Right ventricle myocardium inferior (tissue), 1 donor: ENCODE results near the gene DCTPP1. TPM values are rescaled to one million over a fixed set of nuclear protein-coding genes. Genes with fewer than 3 reads are reported as not detected.
"Not testable (repeated sequence)": the region's sequence is repeated elsewhere in the genome, so short reads cannot be mapped to it uniquely, and the experiment has no call there.

ENCODE experiments used
- ATAC-seq: fragments of 200-7000 bp; cut with Tn5 transposase; one replicate; pipeline ENCODE4 v1.9.1; 2020; ENCODE audit warnings: mild to moderate bottlenecking, moderate library complexity
- DNase-seq: peaks from one replicate; pipeline ENCODE4 v3.0.0; 2021; ENCODE audit errors: missing footprints
- intact Hi-C: fragments of 100-400 bp; cut with DNase I; formaldehyde crosslinking; loops from one replicate; pipeline ENCODE4 v1.11.0; 2022
- long read RNA-seq: library from polyadenylated mRNA; unstranded; transcript quantifications from one replicate; pipeline ENCODE4 v2.0.0, GENCODE V29; 2021
- total RNA-seq: library from RNA; stranded (reverse); fragmentation: NEBNext Ultra II Directional; extraction: Animal tissue kit (Norgen Biotek cat#: 25700); gene quantifications from one replicate; pipeline ENCODE4 v1.2.1, GENCODE V29; 2021
- donor health status: DM: no; HTN: yes; CAD: no; lungs with severe emphysema.

The DCTPP1 gene
- 35.2 TPM for total RNA-seq
- long read RNA-seq, transcript DCTPP1-201 (3 exons, 1,222 nt): major isoform, 34 of 38 reads
- long read RNA-seq, partial matches to known transcripts: 0 of 38 reads
- long read RNA-seq, other reads (novel, unspliced or antisense): 4 of 38 reads

DNA sequence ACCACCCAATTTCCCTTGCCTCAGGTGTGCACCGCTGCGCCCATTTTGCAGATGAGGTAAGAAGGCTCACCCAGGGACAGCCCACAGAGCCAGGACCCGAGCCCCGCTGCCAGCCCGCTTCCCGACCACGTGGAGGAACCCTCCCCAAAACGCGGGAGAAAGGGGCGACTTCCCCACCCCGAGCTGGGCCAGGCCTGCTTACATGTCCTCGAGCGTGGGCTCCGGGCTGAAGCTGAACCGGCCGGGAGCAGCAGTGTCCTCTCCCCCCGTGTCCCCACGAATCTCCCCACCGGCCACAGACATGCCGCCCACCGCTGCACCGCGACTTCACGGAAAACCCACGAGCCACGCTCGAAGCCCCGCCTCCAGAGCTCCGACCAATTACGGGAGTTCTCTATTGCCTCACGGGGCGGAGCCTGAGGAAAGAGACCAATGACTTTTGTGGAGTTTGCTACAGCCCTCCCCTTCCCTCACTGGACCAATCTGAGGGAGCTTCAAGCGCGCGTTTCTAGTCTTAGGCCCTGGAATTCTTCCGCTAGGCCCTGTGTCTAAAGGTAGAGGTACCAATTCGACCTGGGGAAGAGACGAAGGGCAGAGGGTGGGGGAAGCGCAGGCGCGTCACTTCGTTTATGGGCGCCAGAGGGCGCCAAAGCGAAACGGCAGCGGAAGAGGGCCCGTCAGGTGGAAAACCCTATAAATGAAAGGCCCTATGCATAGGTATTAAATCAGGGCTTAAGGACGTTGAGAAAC is at the start of gene DCTPP1:
DCTPP1 (minus strand) TSS at position 353 of the 750 bp plus-strand sequence; CDS start at position 303, 50 bp downstream.
- DNase-seq (peak; percentile 96), ATAC-seq (peak; percentile 99)
- intact Hi-C loops: loop anchor here (2.0 to 5.0 kb wide), 2 partner anchors 157 to 199 kb away; partner anchors contain the start of gene ZNF785

DNA sequence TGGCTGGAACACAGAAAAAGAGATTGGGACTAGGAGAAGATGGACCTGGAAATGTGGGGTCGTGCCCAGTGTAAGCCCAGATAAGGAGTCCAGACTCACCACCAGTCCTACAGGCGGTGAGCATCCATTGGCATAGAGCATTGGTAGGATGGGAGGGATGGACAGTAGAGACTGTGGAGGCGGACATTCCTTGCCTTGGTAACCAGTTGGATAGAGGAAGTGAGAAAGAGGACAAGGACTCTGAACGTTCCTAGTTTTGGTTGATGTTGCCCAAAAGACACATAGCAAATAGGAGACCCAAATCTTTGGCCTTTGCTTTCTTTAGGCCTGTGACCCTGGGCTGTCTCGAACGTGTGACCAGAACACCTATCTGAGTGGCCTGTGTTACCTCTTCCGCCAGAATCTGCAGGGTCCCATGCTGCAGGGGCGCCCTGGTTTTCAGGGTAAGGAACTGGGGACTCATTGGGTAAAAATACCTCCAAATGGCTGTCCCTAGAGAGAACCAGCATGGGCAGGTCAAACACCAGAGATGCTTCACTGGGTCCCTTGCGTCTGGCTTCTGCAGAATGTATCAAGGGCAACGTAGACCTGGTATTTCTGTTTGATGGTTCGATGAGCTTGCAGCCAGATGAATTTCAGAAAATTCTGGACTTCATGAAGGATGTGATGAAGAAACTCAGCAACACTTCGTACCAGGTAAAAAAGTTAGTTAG is 49.1 kb upstream of the DCTPP1 start:
- intact Hi-C loops: no loop called here

DNA sequence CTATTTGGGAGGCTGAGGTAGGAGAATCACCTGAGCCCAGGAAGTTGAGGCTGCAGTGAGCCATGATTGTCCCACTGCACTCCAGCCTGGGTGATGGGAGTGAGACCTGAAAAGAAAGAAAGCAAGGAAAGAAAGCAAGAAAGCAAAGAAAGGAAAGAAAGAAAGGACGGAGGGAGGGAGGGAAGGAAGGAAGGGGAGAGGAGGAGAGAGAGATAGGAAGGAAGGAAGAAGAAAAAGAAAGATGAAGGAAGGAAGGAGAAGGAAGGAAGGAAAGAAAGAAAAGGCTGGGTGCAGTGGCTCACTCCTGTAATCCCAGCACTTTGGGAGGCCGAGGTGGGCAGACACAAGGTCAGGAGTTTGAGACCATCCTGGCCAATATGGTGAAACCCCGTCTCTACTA is 47.9 kb upstream of the DCTPP1 start:
- ATAC-seq, intact Hi-C loops: not testable (repeated sequence)

More for the DNA sequence above, 49.1 kb upstream of the DCTPP1 start:
- ATAC-seq: no peak
- no peak for DNase-seq

DNA sequence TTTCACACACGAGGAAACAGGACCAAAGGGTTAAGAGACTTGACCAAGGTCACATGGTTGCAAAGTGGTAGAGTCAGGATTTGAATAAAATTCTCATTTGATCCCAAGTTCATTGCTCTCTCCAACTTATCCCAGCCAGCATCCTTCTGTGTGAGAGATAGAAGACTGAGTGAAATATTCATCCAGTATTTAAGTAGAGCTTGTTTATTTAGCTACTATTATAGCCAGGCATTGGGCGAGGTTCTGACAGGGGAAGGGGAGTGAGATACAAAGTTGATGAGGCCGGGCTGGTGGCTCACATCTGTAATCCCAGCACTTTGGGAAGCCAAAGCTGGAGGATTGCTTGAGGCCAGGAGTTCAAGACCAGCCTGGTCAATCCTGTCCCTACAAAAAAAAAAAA is 47.2 kb upstream of the DCTPP1 start:
- ATAC-seq (no peak), DNase-seq (no peak)
- intact Hi-C loops: no loop called here

More for the DNA sequence above, 47.9 kb upstream of the DCTPP1 start:
- not testable (repeated sequence) for DNase-seq

DNA sequence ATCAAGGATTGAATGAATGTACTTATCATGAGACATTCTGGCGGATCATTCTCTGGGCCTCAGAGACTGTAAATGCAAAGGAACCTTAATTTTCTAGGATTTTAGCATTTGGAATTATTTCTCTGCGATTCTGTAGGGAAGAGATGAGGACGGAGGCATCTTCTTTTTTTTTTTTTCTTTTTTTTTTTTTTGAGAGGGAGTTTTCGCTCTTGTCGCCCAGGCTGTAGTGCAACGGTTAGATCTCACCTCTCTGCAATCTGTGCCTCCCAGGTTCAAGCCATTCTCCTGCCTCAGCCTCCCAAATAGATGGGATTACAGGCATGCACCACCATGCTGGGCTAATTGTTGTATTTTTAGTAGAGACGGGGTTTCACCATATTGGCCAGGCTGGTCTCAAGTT is 44.9 kb upstream of the DCTPP1 start:
- no peak for DNase-seq
- ATAC-seq: no peak
- intact Hi-C loops: no loop called here

DNA sequence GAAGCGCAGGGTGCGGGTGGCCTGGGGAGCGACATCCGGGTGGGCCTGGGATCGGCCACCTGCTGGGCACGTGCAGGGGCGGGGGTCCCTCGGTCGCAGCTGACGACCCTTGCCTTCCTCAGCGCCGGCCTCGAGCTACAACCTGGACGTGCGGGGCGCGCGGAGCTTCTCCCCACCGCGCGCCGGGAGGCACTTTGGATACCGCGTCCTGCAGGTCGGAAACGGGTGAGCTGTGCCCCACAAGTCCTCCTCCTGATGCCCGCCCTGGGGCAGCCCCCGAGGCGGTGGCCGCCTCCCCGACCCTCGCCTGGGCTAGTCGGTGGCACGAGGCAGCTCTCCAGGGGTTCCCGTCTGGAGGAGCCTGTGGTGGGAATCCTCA is 44.2 kb upstream of the DCTPP1 start:
- ATAC-seq (no peak), DNase-seq (no peak)
- intact Hi-C loops: no loop called here

DNA sequence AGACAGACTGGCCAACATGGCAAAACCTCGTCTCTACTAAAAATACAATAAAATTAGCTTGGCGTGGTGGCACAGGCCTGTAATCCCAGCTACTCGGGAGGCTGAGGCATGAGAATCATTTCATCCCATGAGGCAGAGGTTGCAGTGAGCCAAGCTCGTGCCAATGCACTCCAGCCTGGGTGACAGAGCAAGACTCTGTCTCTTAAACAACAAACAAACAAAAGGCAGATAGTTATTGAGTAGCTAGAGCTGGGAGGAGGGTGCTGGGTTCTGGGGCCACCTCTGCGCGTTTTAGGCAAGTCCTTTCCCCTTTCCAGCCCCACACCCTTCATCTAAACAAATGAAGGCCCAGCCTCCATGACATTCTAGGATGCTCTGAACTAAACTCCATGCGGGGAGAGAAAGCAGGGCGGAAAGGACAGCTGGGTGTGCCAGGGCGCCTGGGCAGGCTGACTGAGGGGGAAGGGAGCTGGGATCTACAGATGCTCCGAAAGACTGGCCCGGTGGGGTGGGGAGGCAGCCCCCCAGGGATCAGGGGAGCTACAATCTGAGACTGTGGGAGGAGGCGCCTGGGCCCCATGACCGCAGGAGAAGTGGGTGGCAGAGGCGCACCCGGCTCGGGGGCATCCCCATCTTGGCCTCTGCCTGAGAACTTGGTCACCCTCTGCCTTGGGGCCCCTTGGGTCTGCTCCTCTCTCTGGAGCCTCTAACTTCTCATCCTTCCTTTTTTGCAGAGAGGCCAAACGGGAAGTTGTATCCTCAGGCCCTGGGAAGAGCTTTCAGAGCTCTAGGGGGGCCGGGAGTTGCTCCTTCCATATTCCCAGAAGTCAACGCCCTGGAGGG is 43.6 kb upstream of the DCTPP1 start:
- DNase-seq (no peak), ATAC-seq (peak; percentile 28)
- intact Hi-C loops: no loop called here

DNA sequence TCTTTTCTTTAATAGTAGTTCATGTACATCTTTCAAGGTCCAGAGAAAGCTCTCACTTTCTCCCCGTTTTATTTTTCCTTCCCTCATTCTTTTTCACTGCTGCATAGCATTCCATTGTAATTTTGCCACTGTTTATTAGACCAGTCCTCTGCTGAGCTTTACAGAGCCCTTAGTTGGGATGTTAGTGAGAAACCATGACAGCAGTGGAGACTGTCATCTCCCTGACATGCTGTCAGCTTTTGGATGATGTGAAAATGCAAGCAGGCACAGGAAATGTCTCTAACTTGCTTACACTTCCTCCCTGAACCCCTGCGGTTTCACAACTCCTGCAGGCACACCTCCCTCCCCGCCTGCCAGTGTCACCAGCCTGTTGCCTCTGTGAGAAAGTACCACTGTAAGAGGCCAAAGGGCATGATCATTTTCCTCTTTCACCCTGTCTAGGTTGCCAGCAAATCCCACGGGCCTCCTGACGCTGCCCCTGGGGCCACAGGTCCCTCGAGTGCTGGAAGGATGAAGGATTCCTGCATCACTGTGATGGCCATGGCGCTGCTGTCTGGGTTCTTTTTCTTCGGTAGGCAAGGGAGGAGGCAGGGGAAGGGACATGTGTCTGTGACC is 42.6 kb upstream of the DCTPP1 start, which contains the start of gene ITGAL:
ITGAL (plus strand) TSS at position 415 of the 615 bp plus-strand sequence; CDS start at position 511, 96 bp downstream.
- DNase-seq (peak; percentile 84), ATAC-seq (peak; percentile 62)
- intact Hi-C loops: no loop called here

DNA sequence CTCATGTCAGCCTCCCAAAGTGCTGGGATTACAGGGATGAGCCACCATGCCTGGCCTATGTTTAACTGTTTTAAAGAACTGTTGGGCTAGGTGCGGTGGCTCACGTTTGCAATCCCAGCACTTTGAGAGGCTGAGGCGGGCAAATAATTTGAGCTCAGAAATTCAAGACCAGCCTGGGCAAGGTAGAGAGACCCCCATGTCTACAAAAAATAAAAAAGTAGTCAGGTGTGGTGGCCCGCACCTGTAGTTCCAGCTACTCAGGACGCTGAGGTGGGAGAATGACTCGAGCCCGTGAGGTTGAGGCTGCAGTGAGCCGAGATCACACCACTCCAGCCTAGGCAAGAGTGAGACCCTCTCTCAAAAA is 40.8 kb upstream of the DCTPP1 start:
- intact Hi-C loops: no loop called here
- no peak for DNase-seq
- no peak for ATAC-seq

DNA sequence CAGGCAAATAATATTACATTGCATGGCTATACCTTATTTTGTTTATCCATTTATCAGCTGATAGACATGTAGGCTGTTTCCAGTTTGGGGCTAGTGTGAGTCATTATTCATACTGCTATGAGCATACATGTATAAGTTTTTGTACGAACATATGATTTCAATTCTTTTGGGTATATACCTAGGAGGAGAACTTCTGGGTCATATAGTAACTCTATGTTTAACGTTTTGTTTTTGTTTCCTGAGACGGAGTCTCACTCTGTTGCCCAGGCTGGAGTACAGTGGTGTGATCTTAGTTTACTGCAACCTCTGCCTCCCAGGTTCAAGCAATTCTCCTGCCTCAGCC is 40.3 kb upstream of the DCTPP1 start:
- no peak for DNase-seq
- intact Hi-C loops: no loop called here
- no peak for ATAC-seq

DNA sequence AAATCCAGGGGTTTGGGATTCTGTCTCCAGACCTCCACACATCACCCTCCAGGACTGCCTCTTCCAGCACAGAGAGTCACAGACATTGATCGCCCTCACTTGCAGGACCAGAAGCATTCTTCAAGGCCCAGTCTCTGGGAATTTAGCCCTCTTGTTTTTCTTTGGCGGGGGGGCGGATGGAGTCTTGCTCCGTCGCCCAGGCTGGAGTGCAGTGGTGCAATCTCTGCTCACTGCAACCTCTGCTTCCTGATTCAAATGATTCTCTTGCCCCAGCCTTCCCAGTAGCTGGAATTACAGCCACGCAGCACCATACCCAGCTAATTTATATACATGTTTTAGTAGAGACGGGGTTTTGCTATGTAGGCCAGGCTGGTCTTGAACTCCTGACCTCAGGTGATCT is 34.2 kb upstream of the DCTPP1 start:
- ATAC-seq: no peak
- intact Hi-C loops: no loop called here
- DNase-seq: no peak

DNA sequence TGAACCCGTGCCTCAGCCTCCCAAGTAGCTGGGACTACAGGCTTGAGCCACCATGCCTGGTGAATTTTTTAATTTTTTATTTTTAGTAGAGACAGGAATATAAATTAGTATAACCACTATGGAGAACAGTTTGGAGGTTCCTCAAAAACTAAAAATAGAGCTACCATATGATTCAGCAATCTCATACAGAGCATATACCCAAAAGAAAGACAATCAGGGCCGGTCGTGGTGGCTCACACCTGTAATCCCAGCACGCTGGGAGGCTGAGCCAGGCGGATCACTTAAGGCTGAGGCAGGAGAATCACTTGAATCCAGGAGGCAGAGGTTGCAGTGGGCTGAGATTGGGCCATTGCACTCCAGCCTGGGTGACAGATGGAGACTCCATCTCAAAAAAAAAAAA is 31.6 kb upstream of the DCTPP1 start:
- intact Hi-C loops, ATAC-seq, DNase-seq: not testable (repeated sequence)

DNA sequence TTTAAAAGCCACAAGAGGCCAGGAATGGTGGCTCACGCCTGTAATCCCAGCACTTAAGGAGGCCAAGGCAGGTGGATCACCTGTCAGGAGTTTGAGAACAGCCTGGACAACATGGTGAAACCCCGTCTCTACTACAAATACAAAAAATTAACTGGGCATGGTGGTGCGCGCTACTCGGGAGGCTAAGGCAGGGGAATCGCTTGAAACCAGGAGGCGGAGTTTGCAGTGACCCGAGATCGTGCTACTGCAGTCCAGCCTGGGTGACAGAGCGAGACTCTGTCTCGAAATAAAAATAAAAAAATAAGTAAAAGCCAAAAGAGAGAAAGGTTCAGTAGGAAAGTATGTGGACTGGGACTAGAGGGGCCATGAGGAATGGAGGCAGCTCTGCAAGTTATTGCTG is 29.6 kb upstream of the DCTPP1 start:
- intact Hi-C loops: no loop called here
- DNase-seq (no peak), ATAC-seq (no peak)

DNA sequence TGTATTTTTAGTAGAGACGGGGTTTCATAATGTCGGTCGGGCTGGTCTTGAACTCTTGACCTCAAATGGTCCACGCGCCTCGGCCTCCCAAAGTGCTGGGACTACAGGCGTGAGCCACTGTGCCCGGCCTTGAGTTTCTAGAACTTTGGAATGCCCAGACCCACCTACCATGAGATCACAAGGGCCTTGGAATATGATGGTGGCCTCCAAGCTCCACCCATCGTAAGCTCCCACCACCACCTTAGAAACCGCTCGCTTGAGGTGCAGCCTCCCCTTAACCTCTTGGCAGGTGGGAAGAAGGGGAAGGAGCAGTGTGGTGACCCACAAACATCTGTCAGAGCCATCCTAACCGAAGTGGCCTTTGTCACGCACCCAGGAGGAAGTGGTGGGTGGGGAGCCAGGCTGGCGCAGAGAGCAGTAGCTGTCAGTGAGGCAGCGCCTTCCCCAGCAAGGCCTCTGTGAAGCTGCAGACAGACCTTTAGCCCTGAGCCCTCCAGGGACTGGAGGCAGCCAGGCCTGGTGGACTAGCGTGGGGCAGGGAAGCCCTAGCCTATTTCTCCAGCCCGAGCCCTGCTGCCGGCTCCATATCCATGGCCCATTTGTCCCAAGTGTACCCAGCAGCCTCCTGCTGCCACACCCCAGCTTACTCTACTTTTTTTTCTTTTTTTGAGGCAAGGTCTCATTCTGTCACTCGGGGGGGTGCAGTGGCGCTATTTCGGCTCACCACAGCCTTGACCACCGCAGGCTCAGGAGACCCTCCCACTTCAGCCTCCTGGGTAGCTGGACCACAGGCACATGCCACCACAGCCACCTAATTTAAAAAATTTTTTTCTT is 28.9 kb upstream of the DCTPP1 start:
- DNase-seq (peak; percentile 73), ATAC-seq (peak; percentile 44)
- intact Hi-C loops: no loop called here

DNA sequence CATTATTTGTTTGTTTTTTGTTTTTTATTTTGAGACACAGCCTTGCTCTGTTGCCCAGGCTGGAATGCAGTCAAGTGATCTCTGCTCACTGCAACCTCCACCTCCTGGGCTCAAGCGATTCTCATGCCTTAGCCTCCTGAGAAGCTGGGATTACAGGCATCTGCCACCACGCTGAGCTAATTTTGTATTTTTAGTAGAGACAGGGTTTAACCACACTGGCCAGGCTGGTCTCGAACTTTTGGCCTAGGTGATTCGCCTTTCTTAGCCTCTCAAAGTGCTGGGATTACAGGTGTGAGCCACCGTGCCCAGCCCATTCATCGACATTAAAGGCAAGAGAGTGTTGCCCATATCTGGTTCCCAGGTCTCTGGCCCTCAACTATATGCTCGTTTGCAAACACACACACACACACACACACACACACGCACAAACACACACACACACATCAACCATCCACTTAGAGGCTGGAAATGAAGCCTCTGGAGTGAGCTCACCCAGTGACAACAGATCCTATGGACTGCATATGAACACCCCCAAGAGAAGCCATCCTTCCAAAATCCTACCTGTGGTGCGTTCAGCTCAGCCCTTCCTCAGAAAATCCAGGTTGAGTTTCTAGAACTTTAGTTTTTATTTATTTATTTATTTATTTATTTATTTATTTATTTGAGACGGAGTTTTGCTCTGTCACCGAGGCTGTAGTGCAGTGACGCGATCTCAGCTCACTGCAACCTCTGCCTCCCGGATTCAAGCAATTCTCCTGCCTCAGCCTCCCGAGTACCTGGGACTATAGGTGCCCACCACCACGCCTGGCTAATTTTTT is 28.1 kb upstream of the DCTPP1 start:
- DNase-seq: no peak
- ATAC-seq: no peak
- intact Hi-C loops: no loop called here

DNA sequence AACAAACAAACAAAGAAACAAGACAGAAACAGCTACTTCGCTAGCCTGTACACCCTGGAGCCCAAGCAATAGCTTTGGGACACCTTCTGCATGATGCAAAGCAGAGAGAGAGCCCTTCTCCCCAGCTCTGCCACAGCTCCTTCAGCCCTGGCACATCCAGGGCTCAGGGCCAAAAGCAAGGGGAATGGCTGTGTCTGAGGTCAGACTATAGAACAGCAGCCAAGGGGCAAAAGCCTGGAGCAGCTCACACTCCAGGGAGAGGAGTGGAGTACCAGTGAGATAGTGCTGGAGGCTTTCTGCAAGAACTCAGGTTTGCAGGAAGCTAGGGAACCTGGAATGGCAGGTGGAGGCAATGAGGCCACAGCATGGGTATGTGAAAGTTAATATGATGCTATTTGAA is 27.4 kb upstream of the DCTPP1 start:
- ATAC-seq (peak; percentile 89), DNase-seq (no peak)

DNA sequence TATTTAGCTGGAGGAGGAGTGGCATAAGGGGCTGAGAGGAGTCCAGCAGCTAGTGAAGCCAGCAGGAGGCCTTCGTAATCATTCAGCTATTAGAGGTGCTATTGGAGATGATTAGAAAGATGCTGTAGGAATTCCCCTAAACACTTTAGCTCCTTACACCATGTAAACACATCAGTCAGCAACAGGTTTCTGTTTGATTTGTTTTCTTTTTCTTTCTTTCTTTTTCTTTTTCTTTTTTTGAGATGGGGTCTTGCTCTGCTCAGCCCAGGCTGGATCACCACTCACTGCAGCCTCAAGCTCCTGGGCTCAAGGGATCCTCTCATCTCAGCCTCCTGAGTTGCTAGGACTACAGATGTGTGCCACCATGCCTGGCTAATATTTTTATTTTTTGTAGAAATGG is 26.5 kb upstream of the DCTPP1 start:
- DNase-seq (no peak), ATAC-seq (no peak)
- intact Hi-C loops: no loop called here

More for the DNA sequence above, 27.4 kb upstream of the DCTPP1 start:
- intact Hi-C loops: no loop called here
